Choroid plexus epithelial cell (primary cell): ENCODE data around the gene BCL6B.
"Not testable (repeated sequence)": the region's sequence is repeated elsewhere in the genome, so short reads cannot be mapped to it uniquely, and the experiment has no call there.

ENCODE experiments used
- DNase-seq: peaks from one replicate; pipeline ENCODE4 v3.0.0-alpha.2; 2010; ENCODE audit warnings: low read depth
- H3K4me3 ChIP-seq: 2 replicates; pipeline ENCODE4 v1.5.1; 2011; ENCODE audit warnings: low read depth, mild to moderate bottlenecking, control low read depth, low read length, moderate library complexity
- CTCF ChIP-seq: conservative IDR thresholded peaks from 2 replicates; pipeline ENCODE4 v1.5.1; 2011; ENCODE audit warnings: low read depth, mild to moderate bottlenecking, control low read depth, inconsistent platforms, low read length, moderate library complexity

Gene BCL6B

DNA sequence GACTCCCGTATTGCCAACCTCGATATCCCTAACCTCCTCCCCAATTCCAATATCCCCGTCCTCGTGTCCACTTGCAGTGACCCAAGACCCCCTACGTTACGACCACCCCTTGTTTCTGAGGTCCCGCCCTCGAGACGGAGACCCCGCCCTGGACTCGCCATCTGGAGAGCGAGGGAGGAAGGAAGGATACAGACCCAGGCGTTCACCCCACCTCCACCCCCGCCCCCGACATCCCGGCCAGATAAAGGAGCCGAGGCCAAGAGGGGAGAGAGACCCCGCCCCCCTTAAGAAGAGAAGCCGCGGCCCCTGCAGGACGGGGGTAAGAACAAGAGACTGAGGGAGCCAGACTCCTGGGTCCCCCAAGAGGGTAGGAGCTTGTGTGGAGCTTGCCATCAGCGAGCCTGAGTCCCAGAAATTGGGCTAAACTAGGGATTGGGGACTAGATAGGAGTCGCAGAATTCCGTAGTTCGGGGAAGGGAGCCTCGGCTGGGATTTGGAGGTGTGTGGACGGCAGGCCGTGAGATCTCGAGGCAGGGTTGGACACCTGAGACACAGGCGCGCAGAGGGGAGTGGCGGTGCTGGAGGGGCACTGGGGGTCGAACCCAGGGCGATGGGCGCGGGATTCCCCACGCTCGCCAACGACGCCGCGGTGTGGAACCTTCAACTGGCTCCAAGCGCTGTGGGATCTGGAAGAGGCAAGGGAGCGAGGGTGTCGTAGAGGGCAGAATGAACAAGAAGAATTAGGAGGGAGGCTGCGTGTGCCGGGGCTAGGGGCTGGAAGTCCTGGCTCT is at the start of gene BCL6B:
Gene BCL6B (plus strand): TSS at position 270 of the 791 bp plus-strand sequence. CDS start 622 bp downstream, outside the sequence.
- TF ChIP-seq CTCF: no peak
- peak within 1 kb of the TSS; percentile 32 for H3K4me3 ChIP-seq
- DNase-seq: no peak

- not testable (repeated sequence) for DNase-seq, H3K4me3 ChIP-seq
Measured at GRCh38 chr17:6979440-6979839, 43.4 kb upstream of the BCL6B start.

GRCh38 chr17:6981426-6981825 is 41.4 kb upstream of the BCL6B start:
- no peak for DNase-seq
- no peak overlapping the region for H3K4me3 ChIP-seq
- no peak for TF ChIP-seq CTCF

GRCh38 chr17:6985266-6985665 is 37.6 kb upstream of the BCL6B start:
- no peak for DNase-seq

DNA sequence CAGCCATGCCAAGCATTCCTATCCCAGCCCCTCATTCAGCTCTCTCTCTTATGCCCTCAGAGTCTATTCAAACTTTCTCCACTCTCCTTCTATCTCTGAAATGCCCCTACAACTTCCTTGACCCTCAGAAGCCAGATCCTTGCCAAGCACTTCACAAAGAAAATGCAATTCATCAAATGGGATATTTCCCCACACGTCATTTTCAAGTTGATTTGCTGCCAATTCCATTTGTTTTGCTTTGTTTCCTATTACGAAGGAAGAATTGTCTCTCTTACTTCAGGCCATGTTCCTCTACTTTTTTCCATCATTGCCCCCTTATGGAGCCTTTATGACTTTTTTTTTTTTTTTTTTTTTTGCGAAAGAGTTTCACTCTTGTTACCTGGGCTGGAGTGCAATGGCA is 36.2 kb upstream of the BCL6B start:
- DNase-seq: no peak

More at GRCh38 chr17:6985266-6985665, 37.6 kb upstream of the BCL6B start:
- TF ChIP-seq CTCF: no peak
- no peak overlapping the region for H3K4me3 ChIP-seq

DNA sequence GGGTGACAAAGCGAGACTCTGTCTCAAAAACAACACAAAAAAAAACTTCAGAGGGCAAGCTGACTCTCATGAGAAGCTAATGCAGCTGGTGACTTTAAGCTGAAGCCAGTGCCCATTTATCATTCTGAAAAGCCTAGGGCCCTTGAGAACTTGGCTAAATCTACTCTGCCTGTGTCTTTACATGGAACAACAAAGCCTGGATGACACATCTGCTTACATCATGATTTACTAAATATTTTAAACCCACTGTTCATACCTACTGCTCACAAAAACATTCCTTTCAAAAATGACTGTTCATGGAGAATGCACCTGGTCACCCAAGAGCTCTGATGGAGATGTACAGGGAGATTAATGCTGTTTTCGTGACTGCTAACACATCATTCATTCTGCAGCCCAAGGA is 33.1 kb upstream of the BCL6B start:
- TF ChIP-seq CTCF: no peak
- H3K4me3 ChIP-seq: no peak overlapping the region
- DNase-seq: no peak

More for the DNA sequence above, 36.2 kb upstream of the BCL6B start:
- no peak for TF ChIP-seq CTCF
- H3K4me3 ChIP-seq: no peak overlapping the region

DNA sequence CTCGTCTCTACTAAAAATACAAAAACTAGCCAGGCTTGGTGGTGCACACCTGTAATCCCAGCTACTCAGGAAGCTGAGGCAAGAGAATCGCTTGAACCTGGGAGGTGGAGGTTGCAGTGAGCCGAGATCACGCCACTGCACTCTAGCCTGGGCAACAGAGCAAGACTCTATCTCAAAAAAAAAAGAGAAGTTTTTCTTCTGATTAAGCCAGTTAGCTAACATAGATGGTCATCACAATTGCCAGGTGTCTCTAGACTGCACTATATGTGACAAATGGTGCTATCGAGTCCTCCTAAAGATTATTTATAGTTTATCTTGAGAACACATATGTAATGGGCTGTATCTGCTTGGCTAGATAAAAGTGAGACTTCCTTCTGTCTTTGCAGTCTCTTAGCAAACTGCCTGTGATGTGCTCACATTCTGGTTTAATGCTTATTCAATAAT is 29.2 kb upstream of the BCL6B start:
- DNase-seq, H3K4me3 ChIP-seq: not testable (repeated sequence)

DNA sequence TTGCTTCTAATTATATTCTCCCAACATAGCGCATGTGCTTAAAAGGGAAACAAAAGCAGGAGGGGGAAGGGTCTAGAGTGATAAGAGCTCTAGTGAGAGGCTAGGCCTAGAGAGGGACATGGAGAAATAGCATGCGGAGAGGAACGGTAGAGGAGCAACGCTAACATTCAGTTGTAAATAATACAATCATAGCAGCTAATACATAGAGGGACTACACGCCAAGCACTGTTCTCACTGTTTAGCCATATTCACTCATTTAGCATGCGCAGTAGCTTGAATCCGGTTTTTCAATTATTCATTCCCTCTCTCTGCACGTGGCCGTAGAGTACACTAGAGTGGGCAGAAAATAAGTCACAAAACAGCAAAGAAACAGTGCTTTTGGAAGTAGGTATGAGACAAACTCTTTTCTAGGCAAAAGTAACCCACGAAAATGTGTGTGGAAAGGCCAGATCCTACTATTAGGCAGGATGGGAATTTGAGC is 28.7 kb upstream of the BCL6B start:
- no peak overlapping the region for H3K4me3 ChIP-seq
- TF ChIP-seq CTCF: no peak
- no peak for DNase-seq
